ENCODE data around the gene BAD. TPM values are rescaled to one million over a fixed set of nuclear protein-coding genes. Genes with fewer than 3 reads are reported as not detected.

Gene BAD
- total RNA-seq, 1 experiment from 2014 or later = 368 TPM

DNA sequence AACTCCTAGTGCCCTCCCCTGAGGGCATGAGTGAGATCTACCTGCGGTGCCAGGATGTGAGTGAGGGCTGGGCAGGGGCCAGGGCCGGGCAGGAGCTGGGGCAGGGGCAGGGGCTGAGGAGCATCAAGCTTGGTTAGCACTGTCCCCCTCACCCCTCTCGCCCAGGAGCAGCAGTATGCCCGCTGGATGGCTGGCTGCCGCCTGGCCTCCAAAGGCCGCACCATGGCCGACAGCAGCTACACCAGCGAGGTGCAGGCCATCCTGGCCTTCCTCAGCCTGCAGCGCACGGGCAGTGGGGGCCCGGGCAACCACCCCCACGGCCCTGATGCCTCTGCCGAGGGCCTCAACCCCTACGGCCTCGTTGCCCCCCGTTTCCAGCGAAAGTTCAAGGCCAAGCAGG lies 64.2 kb downstream of the BAD start:
- DNase-seq (no peak), ATAC-seq (no peak)
- Histone ChIP-seq H3F3A (ENCODE audit: low read length, unreplicated experiment) (no peaks in the 10 kb centered on the region), H2AFZ (ENCODE audit: low read length) (no peak overlapping the region), H3K9me2 (replicated peaks; ENCODE audit: low read length) (no peaks in the 10 kb centered on the region), H3K79me2 (ENCODE audit: low read length) (no peaks in the 10 kb centered on the region), H3K36me3 (ENCODE audit: low read depth, low read length) (0 out of 2 replicates have a peak, but pooled peaks cover 3% of the 10 kb centered on the region), H3K4me1 (ENCODE audit: insufficient read depth, low read length) (peaks cover 10% of the 10 kb centered on the region), H3K27me3 (ENCODE audit: low read length) (no peaks in the 10 kb centered on the region), H3K9me3 (ENCODE audit: low read length) (no peaks in the 10 kb centered on the region), H3K9ac (ENCODE audit: low read length) (no peak overlapping the region), H3K4me2 (ENCODE audit: low read length) (no peak overlapping the region), H3K27ac (ENCODE audit: low read length) (no peak overlapping the region), H3K4me3 (ENCODE audit: low read length) (no peak overlapping the region), H4K20me1 (ENCODE audit: low read length) (no peaks in the 10 kb centered on the region)
- ChIA-PET POLR2A (ENCODE audit: unreplicated experiment) (no interaction called here), CTCF (no interaction called here)
- no peak for TF ChIP-seq EZH2 (IDR thresholded peaks at IDR 0.05; ENCODE audit: low read length, unreplicated experiment)
- TF ChIP-seq, protein P1, sequence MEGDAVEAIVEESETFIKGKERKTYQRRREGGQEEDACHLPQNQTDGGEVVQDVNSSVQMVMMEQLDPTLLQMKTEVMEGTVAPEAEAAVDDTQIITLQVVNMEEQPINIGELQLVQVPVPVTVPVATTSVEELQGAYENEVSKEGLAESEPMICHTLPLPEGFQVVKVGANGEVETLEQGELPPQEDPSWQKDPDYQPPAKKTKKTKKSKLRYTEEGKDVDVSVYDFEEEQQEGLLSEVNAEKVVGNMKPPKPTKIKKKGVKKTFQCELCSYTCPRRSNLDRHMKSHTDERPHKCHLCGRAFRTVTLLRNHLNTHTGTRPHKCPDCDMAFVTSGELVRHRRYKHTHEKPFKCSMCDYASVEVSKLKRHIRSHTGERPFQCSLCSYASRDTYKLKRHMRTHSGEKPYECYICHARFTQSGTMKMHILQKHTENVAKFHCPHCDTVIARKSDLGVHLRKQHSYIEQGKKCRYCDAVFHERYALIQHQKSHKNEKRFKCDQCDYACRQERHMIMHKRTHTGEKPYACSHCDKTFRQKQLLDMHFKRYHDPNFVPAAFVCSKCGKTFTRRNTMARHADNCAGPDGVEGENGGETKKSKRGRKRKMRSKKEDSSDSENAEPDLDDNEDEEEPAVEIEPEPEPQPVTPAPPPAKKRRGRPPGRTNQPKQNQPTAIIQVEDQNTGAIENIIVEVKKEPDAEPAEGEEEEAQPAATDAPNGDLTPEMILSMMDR (conservative IDR thresholded peaks at IDR 0.05; ENCODE audit: low read depth, low read length) = no peak
- no peak for TF ChIP-seq EZH2phosphoT487 (IDR thresholded peaks at IDR 0.05; ENCODE audit: borderline replicate concordance, low read length)
- BruUV-seq (replicated peaks) = no TSS peak
- intact Hi-C loops (cut with micrococcal nuclease) = no loop called here

Other genes with a start within 250 kb of the BAD start
- gene FLRT1, start 248.7 kb downstream of the BAD start, total RNA-seq (2014; rRNA removed) = not detected in 2 replicates
- gene MACROD1, start 118.6 kb downstream of the BAD start, total RNA-seq (2014; rRNA removed) = 71.4 and 77.1 TPM in 2 replicates
- gene STIP1, start 98.5 kb downstream of the BAD start, total RNA-seq (2014; rRNA removed) = 543 and 557 TPM in 2 replicates
- 2.1 and 2.4 TPM in 2 replicates for gene FERMT3, start 77.9 kb downstream of the BAD start, total RNA-seq (2014; rRNA removed)
- 56.0 and 57.7 TPM in 2 replicates for gene TRPT1, start 58.5 kb downstream of the BAD start, total RNA-seq (2014; rRNA removed)
- 98.3 and 102 TPM in 2 replicates for gene NUDT22, start 58.4 kb downstream of the BAD start, total RNA-seq (2014; rRNA removed)
- gene DNAJC4, start 54.1 kb downstream of the BAD start, total RNA-seq (2014; rRNA removed) = 20.4 and 25.4 TPM in 2 replicates
- gene VEGFB, start 50.1 kb downstream of the BAD start, total RNA-seq (2014; rRNA removed) = 27.9 and 39.4 TPM in 2 replicates
- gene FKBP2, start 43.6 kb downstream of the BAD start, total RNA-seq (2014; rRNA removed) = 215 and 248 TPM in 2 replicates
- 1,496 and 2,060 TPM in 2 replicates for gene PPP1R14B, start 37.7 kb downstream of the BAD start, total RNA-seq (2014; rRNA removed)
- gene PLCB3, start 33.1 kb downstream of the BAD start, total RNA-seq (2014; rRNA removed) = 69.0 and 88.3 TPM in 2 replicates
- 32.4 and 47.5 TPM in 2 replicates for gene GPR137, start 1.2 kb upstream of the BAD start, total RNA-seq (2014; rRNA removed)
- gene KCNK4, start 6.6 kb upstream of the BAD start, total RNA-seq (2014; rRNA removed) = 1.2 TPM in 1 of 2 replicates, not detected in the other
- gene CATSPERZ, start 15.7 kb upstream of the BAD start, total RNA-seq (2014; rRNA removed) = 9.2 and 11.2 TPM in 2 replicates
- 111 and 114 TPM in 2 replicates for gene ESRRA, start 20.9 kb upstream of the BAD start, total RNA-seq (2014; rRNA removed)
- gene TRMT112, start 32.9 kb upstream of the BAD start, total RNA-seq (2014; rRNA removed) = 812 and 815 TPM in 2 replicates
- gene PRDX5, start 33.5 kb upstream of the BAD start, total RNA-seq (2014; rRNA removed) = 467 and 585 TPM in 2 replicates
- gene CCDC88B, start 55.5 kb upstream of the BAD start, total RNA-seq (2014; rRNA removed) = 19.6 and 21.0 TPM in 2 replicates
- gene RPS6KA4, start 74.5 kb upstream of the BAD start, total RNA-seq (2014; rRNA removed) = 148 and 189 TPM in 2 replicates

Data from PC-3 (cell line).